H9 (cell line): Measurements from ENCODE around the gene F11. TPM values are rescaled to one million over a fixed set of nuclear protein-coding genes. Genes with fewer than 3 reads are reported as not detected.

ENCODE experiments used
- DNase-seq: peaks from one replicate; pipeline ENCODE4 v3.0.0-alpha.2; 2017
- H2AFZ ChIP-seq: one replicate; pipeline ENCODE4 v1.6.1; 2013; ENCODE audit warnings: mild to moderate bottlenecking, low read length, control low read depth, moderate library complexity
- H2AK5ac ChIP-seq: 2 replicates; pipeline ENCODE4 v1.6.1; 2013; ENCODE audit warnings: low read length, control low read depth, mixed read lengths; ENCODE audit not compliant: insufficient read length
- H2BK120ac ChIP-seq: one replicate; pipeline ENCODE4 v1.6.1; 2013; ENCODE audit warnings: low read depth, mild to moderate bottlenecking, low read length, control low read depth, inconsistent platforms; ENCODE audit not compliant: poor library complexity, severe bottlenecking
- H2BK12ac ChIP-seq: 2 replicates; pipeline ENCODE4 v1.6.1; 2013; ENCODE audit warnings: low read length, control low read depth, mixed read lengths, low read depth; ENCODE audit not compliant: insufficient read length
- H2BK15ac ChIP-seq: 2 replicates; pipeline ENCODE4 v1.6.1; 2013; ENCODE audit warnings: low read depth, low read length, control low read depth
- H2BK20ac ChIP-seq: one replicate; pipeline ENCODE4 v1.6.1; 2013; ENCODE audit warnings: low read depth, mild to moderate bottlenecking, low read length, control low read depth, inconsistent platforms; ENCODE audit not compliant: poor library complexity, severe bottlenecking
- H2BK5ac ChIP-seq: 2 replicates; pipeline ENCODE4 v1.6.1; 2013; ENCODE audit warnings: low read length, control low read depth, mixed read lengths; ENCODE audit not compliant: insufficient read length
- H3K14ac ChIP-seq: 2 replicates; pipeline ENCODE4 v1.6.1; 2013; ENCODE audit warnings: low read length, control low read depth; ENCODE audit not compliant: insufficient read depth
- H3K18ac ChIP-seq: 2 replicates; pipeline ENCODE4 v1.6.1; 2013; ENCODE audit warnings: low read depth, mild to moderate bottlenecking, mixed read lengths, low read length, control low read depth; ENCODE audit not compliant: insufficient read length
- H3K23ac ChIP-seq: 2 replicates; pipeline ENCODE4 v1.6.1; 2013; ENCODE audit warnings: low read length, control low read depth, mixed read lengths, low read depth; ENCODE audit not compliant: insufficient read length
- H3K23me2 ChIP-seq: 2 replicates; pipeline ENCODE4 v1.6.1; 2013; ENCODE audit warnings: low read depth, mild to moderate bottlenecking, mixed read lengths, low read length, control low read depth; ENCODE audit not compliant: insufficient read length, poor library complexity, severe bottlenecking
- H3K27ac ChIP-seq: 2 replicates; pipeline ENCODE4 v1.5.1; 2013; ENCODE audit warnings: low read length, control low read depth, mixed read lengths, low read depth; ENCODE audit not compliant: insufficient read length
- H3K27me3 ChIP-seq: 2 replicates; pipeline ENCODE4 v1.6.1; 2013; ENCODE audit warnings: low read length, control low read depth, inconsistent platforms; ENCODE audit not compliant: insufficient read depth
- H3K4ac ChIP-seq: 2 replicates; pipeline ENCODE4 v1.6.1; 2013; ENCODE audit warnings: low read depth, mild to moderate bottlenecking, control low read depth, inconsistent platforms, low read length, moderate library complexity
- H3K4me1 ChIP-seq: 2 replicates; pipeline ENCODE4 v1.6.1; 2013; ENCODE audit warnings: low read length, control low read depth, inconsistent platforms; ENCODE audit not compliant: insufficient read depth
- H3K4me2 ChIP-seq: 2 replicates; pipeline ENCODE4 v1.6.1; 2013; ENCODE audit warnings: low read length, control low read depth, mixed read lengths; ENCODE audit not compliant: insufficient read length, insufficient read depth
- H3K56ac ChIP-seq: 2 replicates; pipeline ENCODE4 v1.6.1; 2013; ENCODE audit warnings: low read depth, mild to moderate bottlenecking, mixed read lengths, low read length, control low read depth; ENCODE audit not compliant: insufficient read length
- H3K79me1 ChIP-seq: 2 replicates; pipeline ENCODE4 v1.6.1; 2013; ENCODE audit warnings: low read depth, mild to moderate bottlenecking, moderate library complexity, low read length, control low read depth, inconsistent platforms; ENCODE audit not compliant: insufficient read depth, poor library complexity, severe bottlenecking
- H3K79me2 ChIP-seq: 2 replicates; pipeline ENCODE4 v1.6.1; 2013; ENCODE audit warnings: low read length, control low read depth, inconsistent platforms; ENCODE audit not compliant: insufficient read depth
- H3K9ac ChIP-seq: 2 replicates; pipeline ENCODE4 v1.6.1; 2013; ENCODE audit warnings: low read length, control low read depth, mixed read lengths; ENCODE audit not compliant: insufficient read length; ENCODE audit errors: extremely low read depth
- H3K9me3 ChIP-seq: one replicate; pipeline ENCODE4 v1.6.1; 2013; ENCODE audit warnings: low read depth, low read length, inconsistent platforms; ENCODE audit not compliant: control insufficient read depth
- H3T11ph ChIP-seq: one replicate; pipeline ENCODE4 v1.6.1; 2013; ENCODE audit warnings: mild to moderate bottlenecking, low read length, control low read depth, inconsistent platforms
- H4K20me1 ChIP-seq: one replicate; pipeline ENCODE4 v1.6.1; 2013; ENCODE audit not compliant: control insufficient read depth, insufficient read length, insufficient read depth
- H4K5ac ChIP-seq: 2 replicates; pipeline ENCODE4 v1.6.1; 2013; ENCODE audit warnings: low read depth, mild to moderate bottlenecking, mixed read lengths, low read length, control low read depth; ENCODE audit not compliant: insufficient read length
- H4K8ac ChIP-seq: replicated peaks from 2 replicates; pipeline ENCODE4 v1.6.1; 2013; ENCODE audit warnings: low read length, control low read depth, mixed read lengths, low read depth; ENCODE audit not compliant: insufficient read length
- H4K91ac ChIP-seq: 2 replicates; pipeline ENCODE4 v1.6.1; 2013; ENCODE audit warnings: low read depth, mild to moderate bottlenecking, moderate library complexity, mixed read lengths, low read length, control low read depth; ENCODE audit not compliant: insufficient read length
- H3K27ac Mint-ChIP-seq, 3 experiments: 2 replicates in 2 of 3; 3 replicates in 1 of 3; pipeline ENCODE4 v1.8.0; 2020 to 2021; ENCODE audit warnings: mixed read lengths in 3 of 3, mild to moderate bottlenecking in 1 of 3, moderate library complexity in 1 of 3
- H3K27me3 Mint-ChIP-seq: 2 replicates; pipeline ENCODE4 v1.8.0; 2021; ENCODE audit warnings: low read depth, mild to moderate bottlenecking, moderate library complexity, mixed read lengths
- H3K36me3 Mint-ChIP-seq, 3 experiments: 2 replicates in 2 of 3; 3 replicates in 1 of 3; pipeline ENCODE4 v1.8.0; 2020 to 2021; ENCODE audit warnings: low read depth in 3 of 3, mixed read lengths in 3 of 3; ENCODE audit not compliant: insufficient read depth in 1 of 3
- H3K4me1 Mint-ChIP-seq, 2 experiments: 2 replicates each; pipeline ENCODE4 v1.8.0; 2020; ENCODE audit warnings: mixed read lengths in 2 of 2
- H3K4me3 Mint-ChIP-seq, 2 experiments: 2 replicates in 1 of 2; 3 replicates in 1 of 2; pipeline ENCODE4 v1.8.0; 2020 to 2021; ENCODE audit warnings: mild to moderate bottlenecking in 2 of 2, mixed read lengths in 2 of 2, moderate library complexity in 1 of 2
- H3K9me3 Mint-ChIP-seq, 2 experiments: 2 replicates in 1 of 2; 3 replicates in 1 of 2; pipeline ENCODE4 v1.8.0; 2020; ENCODE audit warnings: mild to moderate bottlenecking in 2 of 2, mixed read lengths in 2 of 2, moderate library complexity in 1 of 2
- CTCF ChIP-seq: fragments of 200-600 bp; sonication (generic); conservative IDR thresholded peaks from 3 replicates; pipeline ENCODE4 v1.8.0; 2021; ENCODE audit warnings: antibody characterized with exemption, mild to moderate bottlenecking
- WGBS: extraction: QIAGEN DNeasy Blood & Tissue Kit; methylation state at CpG from one replicate; pipeline ENCODE4 v1.1.7; 2013; ENCODE audit warnings: missing lambda C conversion rate, low lambda C conversion rate, mixed read lengths; ENCODE audit not compliant: insufficient read length; ENCODE audit errors: extremely low coverage; 5-methylcytosine and 5-hydroxymethylcytosine counted together
- total RNA-seq: library from RNA; stranded (reverse); gene quantifications from 2 replicates; pipeline ENCODE4 v1.2.1, GENCODE V29; 2021

Gene F11
- total RNA-seq, 1 experiment from 2014 or later = 0.50 TPM

- Histone ChIP-seq H3K56ac (no peak overlapping the region), H2BK5ac (no peak overlapping the region), H2AK5ac (no peak overlapping the region), H3K14ac (no peak overlapping the region), H3T11ph (peak overlapping the region; percentile 59), H2BK15ac (no peak overlapping the region), H4K8ac (no peak overlapping the region), H3K18ac (no peak overlapping the region), H3K79me2 (peaks cover 9% of the 10 kb centered on the region; the same call in 1 of the 2 replicates), H3K27me3 (no peaks in the 10 kb centered on the region), H4K91ac (no peak overlapping the region), H3K4me2 (peak overlapping the region; percentile 68), H3K79me1 (no peaks in the 10 kb centered on the region), H2BK12ac (no peak overlapping the region), H4K20me1 (no peaks in the 10 kb centered on the region), H3K27ac (peak overlapping the region; percentile 99), H4K5ac (no peak overlapping the region), H3K4me1 (peaks cover 13% of the 10 kb centered on the region), H3K9ac (no peak overlapping the region), H2BK120ac (no peak overlapping the region), H3K23ac (no peak overlapping the region), H2AFZ (no peak overlapping the region), H3K4ac (no peak overlapping the region; the same call in 1 of the 2 replicates), H3K23me2 (no peaks in the 10 kb centered on the region), H2BK20ac (no peak overlapping the region), H3K9me3 (no peaks in the 10 kb centered on the region)
- DNase-seq = no peak
- WGBS = no CpG with 5 or more reads among the region's 2 CpGs
- Mint-ChIP-seq H3K4me3 (peak overlapping the region; percentile 33 to 71), H3K4me1 (peaks cover 47 to 54% of the 10 kb centered on the region in 2 experiments), H3K27ac (peak overlapping the region; percentile 95 to 99 (median 99)), H3K36me3 (peaks cover 4 to 16% (median 11%) of the 10 kb centered on the region in 3 experiments; a peak in 6 of 7 replicates), H3K9me3 (peaks cover 2 to 3% of the 10 kb centered on the region in 2 experiments), H3K27me3 (no peaks in the 10 kb centered on the region; the same call in 1 of the 2 replicates)
- TF ChIP-seq CTCF = no peak
These were observed 15.2 kb upstream of the F11 start for GRCh38 chr4:186250760-186251159.
